Endothelial cell of umbilical vein (primary cell): Measurements from ENCODE around the gene ZNF618. TPM values are rescaled to one million over a fixed set of nuclear protein-coding genes. Genes with fewer than 3 reads are reported as not detected.

Experiments used
- BruUV-seq: library from RNA; stranded (reverse); fragments of 400-500 nt; replicated peaks from 2 replicates; lab custom pipeline; 2021; lab: Mats Ljungman, UMichigan
- CTCF ChIA-PET: fragments of 300-600, 350-600 bp; sonication (Branson Sonifier 250); formaldehyde crosslinking; loops from one replicate; lab custom pipeline; 2021; ENCODE audit warnings: antibody characterized with exemption, inconsistent platforms; lab: Charles Lee
- POLR2A ChIA-PET: fragments of 300-600, 350-600 bp; sonication (Branson Sonifier 250); formaldehyde crosslinking; loops from one replicate; lab custom pipeline; 2021; ENCODE audit warnings: antibody characterized with exemption, inconsistent platforms; lab: Charles Lee
- DNase-seq: peaks from one replicate; pipeline ENCODE4 v3.0.0-alpha.2; 2011; ENCODE audit warnings: low read depth, low spot score
- FAIRE-seq: peaks from 2 replicates; lab custom pipeline; 2011; peaks lifted over from hg19 to GRCh38; lab: Jason Lieb, UNC
- H2AFZ ChIP-seq: 2 replicates; pipeline ENCODE4 v1.6.0; 2012; ENCODE audit warnings: low read depth, low read length, control low read depth, inconsistent platforms
- H3K27ac ChIP-seq: 2 replicates; pipeline ENCODE4 v1.5.1; 2011; ENCODE audit warnings: low read depth, mild to moderate bottlenecking, control low read depth, low read length, moderate library complexity; ENCODE audit not compliant: insufficient read depth
- H3K27me3 ChIP-seq, 2 experiments: 2 replicates each; pipeline versions ENCODE4 v1.6.0 to v1.6.1; 2011; ENCODE audit warnings: low read length in 2 of 2, mixed read lengths in 1 of 2; ENCODE audit not compliant: control insufficient read depth in 2 of 2, insufficient read depth in 2 of 2
- H3K36me3 ChIP-seq, 2 experiments: 2 replicates in 1 of 2; 3 replicates in 1 of 2; pipeline ENCODE4 v1.5.1; 2011; ENCODE audit warnings: low read length in 2 of 2, mild to moderate bottlenecking in 1 of 2, moderate library complexity in 1 of 2; ENCODE audit not compliant: control insufficient read depth in 2 of 2, insufficient read depth in 2 of 2; ENCODE audit errors: extremely low read depth in 1 of 2
- H3K4me1 ChIP-seq: 3 replicates; pipeline ENCODE4 v1.5.1; 2011; ENCODE audit warnings: mild to moderate bottlenecking, low read length; ENCODE audit not compliant: control insufficient read depth, insufficient read depth; ENCODE audit errors: extremely low read depth
- H3K4me2 ChIP-seq: 2 replicates; pipeline ENCODE4 v1.6.1; 2011; ENCODE audit warnings: low read length, control low read depth, mixed read lengths; ENCODE audit not compliant: insufficient read depth
- H3K4me3 ChIP-seq, 3 experiments: fragments of 200-600 bp in 1 of 3; sonication (generic), shearing (Covaris generic) in 1 of 3; replicated peaks in 1 of 3; 2 replicates each; pipeline ENCODE4 v1.5.1; 2011 to 2016; ENCODE audit warnings: control low read depth in 3 of 3, low read length in 3 of 3, mild to moderate bottlenecking in 2 of 3, inconsistent platforms in 1 of 3, low read depth in 1 of 3, moderate library complexity in 1 of 3; ENCODE audit not compliant: insufficient read depth in 1 of 3
- H3K79me2 ChIP-seq: 2 replicates; pipeline ENCODE4 v1.6.0; 2012; ENCODE audit warnings: low read length, inconsistent platforms; ENCODE audit not compliant: control insufficient read depth, insufficient read depth
- H3K9ac ChIP-seq: replicated peaks from 2 replicates; pipeline ENCODE3; 2011; ENCODE audit warnings: low read length, control low read depth; ENCODE audit not compliant: insufficient read depth; ENCODE audit errors: extremely low read depth
- H3K9me1 ChIP-seq: replicated peaks from 3 replicates; pipeline ENCODE4 v1.6.0; 2011; ENCODE audit warnings: mild to moderate bottlenecking, low read length; ENCODE audit not compliant: control insufficient read depth, insufficient read depth; ENCODE audit errors: extremely low read depth
- H3K9me3 ChIP-seq: replicated peaks from 2 replicates; pipeline ENCODE4 v1.5.1; 2012; ENCODE audit warnings: low read length, inconsistent platforms; ENCODE audit not compliant: control insufficient read depth, insufficient read depth
- H4K20me1 ChIP-seq: replicated peaks from 2 replicates; pipeline ENCODE3; 2011; ENCODE audit warnings: mild to moderate bottlenecking, low read length; ENCODE audit not compliant: control insufficient read depth, insufficient read depth; ENCODE audit errors: extremely low read depth
- EZH2 ChIP-seq: IDR thresholded peaks from 2 replicates; pipeline ENCODE4 v1.6.1; 2012; ENCODE audit warnings: borderline replicate concordance, low read depth, mild to moderate bottlenecking, moderate library complexity, low read length, inconsistent platforms; ENCODE audit not compliant: severe bottlenecking
- FOS ChIP-seq: IDR thresholded peaks from 2 replicates; pipeline ENCODE4 v1.6.1; 2011; ENCODE audit warnings: mild to moderate bottlenecking, low read length, moderate library complexity, borderline replicate concordance; ENCODE audit not compliant: insufficient read depth
- GATA2 ChIP-seq: IDR thresholded peaks from 2 replicates; pipeline ENCODE4 v1.7.0; 2011; ENCODE audit warnings: low read depth, mild to moderate bottlenecking, moderate library complexity, mixed read lengths, low read length; ENCODE audit not compliant: insufficient read length, insufficient read depth
- JUN ChIP-seq: IDR thresholded peaks from 2 replicates; pipeline ENCODE4 v1.6.1; 2011; ENCODE audit warnings: borderline replicate concordance, low read depth; ENCODE audit not compliant: insufficient read length, insufficient read depth
- MYC ChIP-seq: IDR thresholded peaks from one replicate; pipeline ENCODE4 v1.6.1; 2011; ENCODE audit warnings: mild to moderate bottlenecking, low read depth, low read length
- POLR2A ChIP-seq: IDR thresholded peaks from 2 replicates; pipeline ENCODE4 v1.6.1; 2012; ENCODE audit warnings: low read depth, mild to moderate bottlenecking, control low read depth, low read length
- POLR2AphosphoS5 ChIP-seq: IDR thresholded peaks from 2 replicates; pipeline ENCODE4 v1.6.1; 2012; ENCODE audit warnings: low read depth, mild to moderate bottlenecking, control low read depth, low read length, moderate library complexity; ENCODE audit not compliant: insufficient read depth
- dilution Hi-C: fragments of 300-500 bp; cut with MboI; formaldehyde crosslinking; loops from one replicate; pipeline ENCODE4 v1.15.0; 2019; ENCODE audit warnings: low sequenced_read_pairs; ENCODE audit not compliant: extremely low pct_ligation_motif_present
- intact Hi-C: fragments of 100-400 bp; cut with micrococcal nuclease; formaldehyde crosslinking; loops from one replicate; pipeline ENCODE4 v1.10.0; 2022
- polyA plus RNA-seq, 4 experiments: library from polyadenylated mRNA; depleted of rRNA in 3 of 4; stranded (reverse) in 3 of 4; unstranded in 1 of 4; fragments of >200 nt; gene quantifications; 2 replicates each; pipeline versions ENCODE4 v1.2.1 to v1.2.3, GENCODE V29; 2011 to 2012; ENCODE audit warnings: missing spikeins in 1 of 4
- total RNA-seq: library from RNA; stranded (reverse); gene quantifications from 2 replicates; pipeline ENCODE4 v1.2.3, GENCODE V29; 2021
- TF ChIP-seq, protein P1 (sequence below), 2 donors: IDR thresholded peaks; 1 replicate in 1 of 2; 2 replicates in 1 of 2; pipeline ENCODE4 v1.5.1; 2011; ENCODE audit warnings: low read length in 2 of 2, mild to moderate bottlenecking in 2 of 2, moderate library complexity in 2 of 2, control low read depth in 1 of 2, inconsistent platforms in 1 of 2, low read depth in 1 of 2; ENCODE audit not compliant: insufficient read depth in 1 of 2; ENCODE audit errors: extremely low read depth in 1 of 2
- TF ChIP-seq, protein P2 (sequence below): IDR thresholded peaks from 2 replicates; pipeline ENCODE4 v1.6.1; 2011; ENCODE audit not compliant: insufficient read depth, insufficient read length

The ZNF618 gene
- total and polyA plus RNA-seq, 2 donors (not counting 3 experiments of a cell fraction or from before 2014, with no cell fraction given), result 22.6 to 80.3 TPM

DNA sequence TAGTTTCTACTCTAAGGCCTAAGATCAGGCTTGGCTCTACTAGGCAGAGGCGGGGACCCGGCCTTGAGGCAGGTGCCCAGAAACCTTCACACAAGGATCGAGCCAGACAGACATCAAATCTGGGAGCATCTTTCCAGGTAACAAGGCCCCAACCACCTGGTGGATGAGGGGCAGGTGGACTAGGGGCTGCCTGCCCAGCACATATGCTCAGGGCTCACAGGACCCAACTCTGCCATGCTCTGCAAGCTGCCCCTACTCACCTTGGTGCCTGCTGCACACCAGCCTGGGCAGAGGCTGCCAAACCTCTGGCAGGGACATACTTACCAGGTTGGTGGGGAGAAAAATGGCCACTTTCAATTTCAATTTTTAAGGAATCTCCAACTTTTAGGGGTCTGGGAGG is 2.2 kb upstream of the ZNF618 start:
- TF ChIP-seq MYC (no peak), POLR2AphosphoS5 (no peak), JUN (no peak), FOS (no peak), POLR2A (no peak), GATA2 (no peak), EZH2 (no peak)
- TF ChIP-seq, protein P1, sequence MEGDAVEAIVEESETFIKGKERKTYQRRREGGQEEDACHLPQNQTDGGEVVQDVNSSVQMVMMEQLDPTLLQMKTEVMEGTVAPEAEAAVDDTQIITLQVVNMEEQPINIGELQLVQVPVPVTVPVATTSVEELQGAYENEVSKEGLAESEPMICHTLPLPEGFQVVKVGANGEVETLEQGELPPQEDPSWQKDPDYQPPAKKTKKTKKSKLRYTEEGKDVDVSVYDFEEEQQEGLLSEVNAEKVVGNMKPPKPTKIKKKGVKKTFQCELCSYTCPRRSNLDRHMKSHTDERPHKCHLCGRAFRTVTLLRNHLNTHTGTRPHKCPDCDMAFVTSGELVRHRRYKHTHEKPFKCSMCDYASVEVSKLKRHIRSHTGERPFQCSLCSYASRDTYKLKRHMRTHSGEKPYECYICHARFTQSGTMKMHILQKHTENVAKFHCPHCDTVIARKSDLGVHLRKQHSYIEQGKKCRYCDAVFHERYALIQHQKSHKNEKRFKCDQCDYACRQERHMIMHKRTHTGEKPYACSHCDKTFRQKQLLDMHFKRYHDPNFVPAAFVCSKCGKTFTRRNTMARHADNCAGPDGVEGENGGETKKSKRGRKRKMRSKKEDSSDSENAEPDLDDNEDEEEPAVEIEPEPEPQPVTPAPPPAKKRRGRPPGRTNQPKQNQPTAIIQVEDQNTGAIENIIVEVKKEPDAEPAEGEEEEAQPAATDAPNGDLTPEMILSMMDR (IDR thresholded peaks at IDR 0.05; ENCODE audit: extremely low read depth in 1 of 2, insufficient read depth in 1 of 2, low read depth in 1 of 2, low read length in 2 of 2), result no peak
- TF ChIP-seq, protein P2, sequence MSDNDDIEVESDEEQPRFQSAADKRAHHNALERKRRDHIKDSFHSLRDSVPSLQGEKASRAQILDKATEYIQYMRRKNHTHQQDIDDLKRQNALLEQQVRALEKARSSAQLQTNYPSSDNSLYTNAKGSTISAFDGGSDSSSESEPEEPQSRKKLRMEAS, result no peak
- Histone ChIP-seq H3K9ac (no peak overlapping the region), H3K4me3 (no peak overlapping the region), H2AFZ (no peak overlapping the region), H3K27me3 (peaks cover 4 to 6% of the 10 kb centered on the region in 2 experiments), H3K9me3 (no peaks in the 10 kb centered on the region), H3K79me2 (peaks cover 24% of the 10 kb centered on the region), H3K4me1 (peaks cover 14% of the 10 kb centered on the region), H3K4me2 (no peak overlapping the region), H3K36me3 (no peaks in the 10 kb centered on the region), H3K27ac (no peak overlapping the region), H4K20me1 (no peaks in the 10 kb centered on the region), H3K9me1 (no peaks in the 10 kb centered on the region)
- POLR2A ChIA-PET, result no interaction called here
- FAIRE-seq, result no peak
- dilution Hi-C loops, result no loop called here
- DNase-seq, result no peak
- no TSS peak for BruUV-seq
- CTCF ChIA-PET, result interaction anchor here (1.6 kb wide), 1 partner anchor 13 kb away, joined by 4 read pairs; no protein-coding TSS in a partner anchor
- intact Hi-C loops, result no loop called here
